Adrenal gland (tissue), 5 donors: ENCODE measurements around the gene CPSF4.

Source experiments
- POLR2A ChIP-seq, 2 donors: fragments of 450-650 bp; IDR thresholded peaks; one replicate each; pipeline ENCODE4 v1.6.1; 2017; ENCODE audit warnings: antibody characterized with exemption in 2 of 2, mild to moderate bottlenecking in 2 of 2, moderate library complexity in 1 of 2
- TF ChIP-seq, protein P1 (sequence below), 6 experiments: fragments of 450-650 bp in 4 of 6; fragments of 200-600 bp in 2 of 6; sonication (generic) in 1 of 6; IDR thresholded peaks; 1 replicate in 5 of 6; 2 replicates in 1 of 6; pipeline versions ENCODE4 v1.5.1 to v1.8.0; 2016 to 2021; ENCODE audit warnings: antibody characterized with exemption in 6 of 6, mild to moderate bottlenecking in 2 of 6, moderate library complexity in 1 of 6
- donor health status: DM: no; HTN: no; CAD: no.

DNA sequence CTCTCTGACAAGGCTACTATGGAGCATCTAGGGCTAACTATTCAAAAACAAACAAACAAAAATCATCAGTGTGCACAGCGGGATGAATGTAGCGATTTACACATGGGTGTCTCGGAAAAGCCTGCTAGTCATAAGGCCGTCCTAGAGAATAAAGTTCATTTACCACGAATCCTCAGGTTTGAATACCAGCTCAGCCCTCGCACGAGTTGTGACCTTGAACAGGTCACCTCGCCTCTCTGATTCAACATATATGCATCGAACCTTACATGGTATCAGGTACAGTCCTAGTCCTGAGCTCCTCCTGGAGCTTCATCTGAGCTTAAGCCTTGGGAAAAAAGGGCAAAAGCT lies 26.7 kb downstream of the CPSF4 start:
- TF ChIP-seq, protein P1, sequence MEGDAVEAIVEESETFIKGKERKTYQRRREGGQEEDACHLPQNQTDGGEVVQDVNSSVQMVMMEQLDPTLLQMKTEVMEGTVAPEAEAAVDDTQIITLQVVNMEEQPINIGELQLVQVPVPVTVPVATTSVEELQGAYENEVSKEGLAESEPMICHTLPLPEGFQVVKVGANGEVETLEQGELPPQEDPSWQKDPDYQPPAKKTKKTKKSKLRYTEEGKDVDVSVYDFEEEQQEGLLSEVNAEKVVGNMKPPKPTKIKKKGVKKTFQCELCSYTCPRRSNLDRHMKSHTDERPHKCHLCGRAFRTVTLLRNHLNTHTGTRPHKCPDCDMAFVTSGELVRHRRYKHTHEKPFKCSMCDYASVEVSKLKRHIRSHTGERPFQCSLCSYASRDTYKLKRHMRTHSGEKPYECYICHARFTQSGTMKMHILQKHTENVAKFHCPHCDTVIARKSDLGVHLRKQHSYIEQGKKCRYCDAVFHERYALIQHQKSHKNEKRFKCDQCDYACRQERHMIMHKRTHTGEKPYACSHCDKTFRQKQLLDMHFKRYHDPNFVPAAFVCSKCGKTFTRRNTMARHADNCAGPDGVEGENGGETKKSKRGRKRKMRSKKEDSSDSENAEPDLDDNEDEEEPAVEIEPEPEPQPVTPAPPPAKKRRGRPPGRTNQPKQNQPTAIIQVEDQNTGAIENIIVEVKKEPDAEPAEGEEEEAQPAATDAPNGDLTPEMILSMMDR (IDR thresholded peaks at IDR 0.05), result no peak
- TF ChIP-seq POLR2A (IDR thresholded peaks at IDR 0.05), result no peak
